DOHH2 (cell line): ENCODE data around the gene FBLN2.

Experiments
- H3F3A ChIP-seq: fragments of 200-600 bp; sonication (generic), shearing (Covaris generic); 2 replicates; pipeline ENCODE4 v1.6.0; 2016; ENCODE audit warnings: antibody characterized with exemption, mild to moderate bottlenecking; ENCODE audit not compliant: control insufficient read depth, insufficient read depth
- H3K27ac ChIP-seq: fragments of 200-600 bp; sonication (generic); 2 replicates; pipeline ENCODE4 v1.5.1; 2014; ENCODE audit warnings: low read depth, mild to moderate bottlenecking, low read length, moderate library complexity
- H3K27me3 ChIP-seq: fragments of 200-600 bp; sonication (generic); 2 replicates; pipeline ENCODE4 v1.6.1; 2014; ENCODE audit warnings: mild to moderate bottlenecking, low read length, mixed read lengths; ENCODE audit not compliant: control insufficient read depth
- H3K36me3 ChIP-seq: fragments of 200-600 bp; sonication (generic); 2 replicates; pipeline ENCODE4 v1.6.1; 2014; ENCODE audit warnings: mild to moderate bottlenecking, low read length, moderate library complexity, mixed read lengths; ENCODE audit not compliant: control insufficient read depth
- H3K4me1 ChIP-seq: fragments of 200-600 bp; sonication (generic); 2 replicates; pipeline ENCODE4 v1.6.1; 2014; ENCODE audit warnings: mild to moderate bottlenecking, low read length, mixed read lengths; ENCODE audit not compliant: control insufficient read depth
- H3K4me2 ChIP-seq: fragments of 200-600 bp; sonication (generic); 2 replicates; pipeline ENCODE4 v1.6.0; 2014; ENCODE audit warnings: mild to moderate bottlenecking, low read length, moderate library complexity
- H3K4me3 ChIP-seq: fragments of 200-600 bp; sonication (generic); 2 replicates; pipeline ENCODE4 v1.5.1; 2014; ENCODE audit warnings: mild to moderate bottlenecking, low read length, mixed read lengths
- H3K79me2 ChIP-seq: fragments of 200-600 bp; sonication (generic); 2 replicates; pipeline ENCODE4 v1.6.1; 2014; ENCODE audit warnings: mild to moderate bottlenecking, low read length, mixed read lengths; ENCODE audit not compliant: control insufficient read depth
- H3K9me2 ChIP-seq: fragments of 200-600 bp; sonication (generic); replicated peaks from 2 replicates; pipeline ENCODE4 v1.6.1; 2014; ENCODE audit warnings: mild to moderate bottlenecking, low read length, mixed read lengths; ENCODE audit not compliant: control insufficient read depth
- H3K9me3 ChIP-seq: fragments of 200-600 bp; sonication (generic); 2 replicates; pipeline ENCODE4 v1.6.1; 2014; ENCODE audit warnings: antibody characterized with exemption, low read length, mixed read lengths; ENCODE audit not compliant: control insufficient read depth, insufficient read depth
- H4K20me1 ChIP-seq: fragments of 200-600 bp; sonication (generic); 2 replicates; pipeline ENCODE4 v1.6.0; 2014; ENCODE audit warnings: low read depth, mild to moderate bottlenecking, antibody characterized with exemption, low read length, moderate library complexity; ENCODE audit not compliant: control insufficient read depth, insufficient read depth
- CTCF ChIP-seq: fragments of 200-600 bp; sonication (generic); IDR thresholded peaks from one replicate; pipeline ENCODE4 v1.5.1; 2014; ENCODE audit warnings: antibody characterized with exemption, mild to moderate bottlenecking, low read depth, low read length; ENCODE audit not compliant: poor library complexity, severe bottlenecking
- EZH2phosphoT487 ChIP-seq: fragments of 200-600 bp; sonication (generic); IDR thresholded peaks from 2 replicates; pipeline ENCODE4 v1.6.1; 2017; ENCODE audit warnings: borderline replicate concordance, mild to moderate bottlenecking, antibody characterized with exemption, low read length, moderate library complexity, mixed read lengths

FBLN2 gene

GRCh38 chr3:13584901-13585300 lies 36.0 kb downstream of the FBLN2 start:
- no peaks in the 10 kb centered on the region for H3K36me3 ChIP-seq
- H3K4me3 ChIP-seq: no peak overlapping the region
- TF ChIP-seq CTCF (no peak), EZH2phosphoT487 (no peak)
- no peak overlapping the region for H3K4me2 ChIP-seq
- H3K9me3 ChIP-seq: no peaks in the 10 kb centered on the region
- H3K79me2 ChIP-seq: no peaks in the 10 kb centered on the region
- no peaks in the 10 kb centered on the region for H3F3A ChIP-seq
- no peaks in the 10 kb centered on the region for H3K4me1 ChIP-seq
- no peak overlapping the region for H3K27ac ChIP-seq
- no peaks in the 10 kb centered on the region for H4K20me1 ChIP-seq
- no peaks in the 10 kb centered on the region for H3K9me2 ChIP-seq
- no peaks in the 10 kb centered on the region for H3K27me3 ChIP-seq

GRCh38 chr3:13587442-13587841 lies 38.5 kb downstream of the FBLN2 start:
- Histone ChIP-seq H3K4me1 (no peaks in the 10 kb centered on the region), H3F3A (no peaks in the 10 kb centered on the region), H4K20me1 (no peaks in the 10 kb centered on the region), H3K4me3 (no peak overlapping the region), H3K4me2 (no peak overlapping the region), H3K9me2 (no peaks in the 10 kb centered on the region), H3K27ac (no peak overlapping the region), H3K9me3 (no peaks in the 10 kb centered on the region), H3K27me3 (no peaks in the 10 kb centered on the region), H3K36me3 (no peaks in the 10 kb centered on the region), H3K79me2 (no peaks in the 10 kb centered on the region)
- TF ChIP-seq EZH2phosphoT487 (no peak), CTCF (no peak)

DNA sequence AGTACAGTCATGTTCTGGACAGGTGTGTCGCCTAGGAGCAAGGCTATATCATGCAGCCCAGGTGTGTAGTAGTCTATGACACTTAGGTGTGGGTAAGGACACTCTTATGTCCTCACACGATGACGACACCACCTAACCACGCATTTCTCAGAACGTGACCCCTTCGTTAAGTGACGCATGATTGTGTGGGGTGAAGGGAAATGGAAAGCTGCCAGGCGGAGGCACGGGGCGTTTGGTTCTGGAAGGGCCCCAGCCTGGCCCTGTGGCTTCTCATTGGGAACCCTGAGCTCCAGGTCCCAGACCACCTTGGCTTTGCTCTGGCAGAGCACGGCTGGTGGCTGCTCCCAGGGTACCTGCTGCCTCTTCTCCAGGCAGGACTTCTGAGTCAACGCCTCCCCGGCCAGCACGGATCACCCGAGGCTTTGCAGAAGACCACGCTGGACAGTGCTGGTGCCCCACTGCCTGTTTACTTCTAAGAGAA lies 39.3 kb downstream of the FBLN2 start:
- Histone ChIP-seq H3K4me1 (no peaks in the 10 kb centered on the region), H3K27ac (no peak overlapping the region), H3K36me3 (no peaks in the 10 kb centered on the region), H3K9me2 (no peaks in the 10 kb centered on the region), H3K4me2 (no peak overlapping the region), H3K9me3 (no peaks in the 10 kb centered on the region), H3F3A (no peaks in the 10 kb centered on the region), H3K79me2 (no peaks in the 10 kb centered on the region), H3K27me3 (0 out of 2 replicates have a peak, but pooled peaks cover 3% of the 10 kb centered on the region), H4K20me1 (no peaks in the 10 kb centered on the region), H3K4me3 (no peak overlapping the region)
- no peak for TF ChIP-seq EZH2phosphoT487
- no peak for TF ChIP-seq CTCF
